ENCODE data around the gene C9orf152. TPM values are rescaled to one million over a fixed set of nuclear protein-coding genes. Genes with fewer than 3 reads are reported as not detected.
A peak's percentile ranks its signal among the peaks of the same experiment; 100 is the strongest.
"Not testable (repeated sequence)": the region's sequence is repeated elsewhere in the genome, so short reads cannot be mapped to it uniquely, and the experiment has no call there.

The C9orf152 gene
- total RNA-seq, 1 donor from 2014 or later = not detected

GRCh38 chr9:110220809-110221208 lies 12.8 kb upstream of the C9orf152 start:
- DNase-seq (ENCODE audit: low spot score) = no peak
- no peak for ATAC-seq

GRCh38 chr9:110217656-110218099 lies 9.7 kb upstream of the C9orf152 start:
- intact Hi-C loops (cut with DNase I) = no loop called here
- DNase-seq (ENCODE audit: low spot score) (no peak), ATAC-seq (no peak)

More at GRCh38 chr9:110220809-110221208, 12.8 kb upstream of the C9orf152 start:
- intact Hi-C loops (cut with DNase I) = no loop called here

GRCh38 chr9:110214586-110215355 lies 6.8 kb upstream of the C9orf152 start:
- DNase-seq (ENCODE audit: low spot score) (no peak), ATAC-seq (no peak)
- intact Hi-C loops (cut with DNase I) = no loop called here

DNA sequence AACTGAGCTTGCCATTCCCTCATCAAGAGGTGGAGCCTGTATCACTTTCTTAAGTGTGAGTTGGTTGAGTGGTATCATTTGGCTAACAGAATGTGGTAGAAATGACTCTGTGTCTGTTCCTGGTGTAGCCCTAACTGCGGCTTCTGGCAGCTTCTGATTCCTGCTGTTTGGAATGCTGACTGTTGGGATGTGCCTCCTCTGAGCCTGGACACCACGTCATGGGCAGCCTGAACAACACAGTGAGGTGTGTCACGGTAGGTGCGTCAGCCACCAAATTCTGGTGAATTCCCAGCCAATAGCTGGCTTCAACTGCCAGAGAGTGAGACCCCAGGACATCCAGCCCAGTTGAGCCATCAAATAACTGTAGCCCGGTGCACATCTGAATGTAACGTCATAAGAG lies 6.1 kb upstream of the C9orf152 start:
- intact Hi-C loops (cut with DNase I) = no loop called here

GRCh38 chr9:110213413-110214044 lies 5.6 kb upstream of the C9orf152 start:
- ATAC-seq = no peak
- DNase-seq (ENCODE audit: low spot score) = no peak
- intact Hi-C loops (cut with DNase I) = no loop called here

More for the DNA sequence above, 6.1 kb upstream of the C9orf152 start:
- DNase-seq (ENCODE audit: low spot score) (no peak), ATAC-seq (no peak)

DNA sequence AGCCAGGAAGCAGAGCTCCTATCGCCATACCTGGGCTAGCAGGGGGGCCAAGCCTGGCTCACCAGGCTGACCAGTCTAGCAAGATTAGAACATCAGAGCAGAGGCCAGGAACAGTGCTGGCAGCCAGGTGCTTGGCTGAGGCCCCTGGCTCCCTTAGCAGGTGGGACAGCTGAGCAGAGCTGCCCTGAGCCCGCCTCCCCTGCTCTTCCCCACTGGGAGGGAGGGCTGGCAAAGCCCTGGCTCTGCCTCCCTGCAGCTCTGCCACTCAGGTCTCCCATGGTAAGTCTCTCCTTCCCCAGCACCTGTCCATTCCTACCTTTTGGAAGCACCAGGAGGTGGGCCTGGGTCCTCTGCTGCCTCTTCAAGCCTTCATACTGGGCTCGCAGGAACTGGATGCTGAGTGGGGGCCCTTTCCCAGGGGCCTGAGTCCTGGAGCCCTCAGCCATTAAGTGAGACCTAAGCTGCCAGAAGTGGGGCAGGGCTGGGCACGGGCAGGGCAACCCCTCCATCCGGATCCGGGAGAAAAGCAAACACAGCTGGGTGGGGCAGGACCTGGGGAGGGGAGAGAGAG lies 803 bp downstream of the C9orf152 start:
- intact Hi-C loops (cut with DNase I) = no loop called here
- DNase-seq (ENCODE audit: low spot score) (no peak), ATAC-seq (no peak)

GRCh38 chr9:110206389-110206788 lies 1.6 kb downstream of the C9orf152 start:
- no peak for ATAC-seq

GRCh38 chr9:110205612-110206011 lies 2.3 kb downstream of the C9orf152 start:
- intact Hi-C loops (cut with DNase I); ATAC-seq; DNase-seq (ENCODE audit: low spot score): not testable (repeated sequence)

More at GRCh38 chr9:110206389-110206788, 1.6 kb downstream of the C9orf152 start:
- intact Hi-C loops (cut with DNase I) = no loop called here
- no peak for DNase-seq (ENCODE audit: low spot score)

DNA sequence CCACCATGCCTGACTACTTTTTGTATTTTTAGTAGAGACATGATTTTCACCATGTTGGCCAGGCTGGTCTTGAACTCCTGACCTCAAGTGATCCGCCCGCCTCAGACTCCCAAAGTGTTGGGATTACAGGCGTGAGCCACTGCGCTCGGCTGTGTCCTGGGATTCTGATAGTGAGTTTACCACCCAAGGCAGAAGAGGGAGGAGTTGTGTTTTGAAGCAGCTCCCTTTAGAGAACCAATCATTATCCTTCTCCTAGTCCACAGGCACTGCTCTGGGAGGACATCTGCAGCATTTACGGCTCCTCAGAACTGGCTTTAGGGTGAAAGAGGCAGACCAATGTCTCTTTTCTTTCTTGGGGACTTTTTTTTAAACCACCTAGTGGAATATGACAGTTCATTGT lies 5.7 kb downstream of the C9orf152 start:
- DNase-seq (ENCODE audit: low spot score) (no peak), ATAC-seq (no peak)
- intact Hi-C loops (cut with DNase I) = no loop called here

DNA sequence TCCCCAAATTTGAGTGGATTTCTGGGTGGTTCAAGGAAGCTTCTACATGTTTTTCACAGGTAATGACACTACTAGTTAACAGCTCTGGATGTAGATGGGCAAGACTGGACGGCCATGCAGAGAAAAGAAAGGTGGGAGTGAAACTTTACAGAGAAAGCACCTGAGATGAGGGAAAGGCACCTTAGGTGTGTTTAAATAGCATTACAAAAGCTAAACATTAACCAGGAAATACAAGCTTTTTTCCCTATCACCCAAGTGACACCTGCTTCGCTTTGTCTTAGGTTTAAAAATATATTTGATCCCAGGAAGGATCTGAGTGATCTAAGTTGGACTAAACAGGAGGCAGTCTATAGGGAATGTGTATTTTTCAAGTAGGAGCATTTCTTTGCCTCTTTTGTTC lies 8.3 kb downstream of the C9orf152 start:
- no peak for ATAC-seq
- intact Hi-C loops (cut with DNase I) = no loop called here

DNA sequence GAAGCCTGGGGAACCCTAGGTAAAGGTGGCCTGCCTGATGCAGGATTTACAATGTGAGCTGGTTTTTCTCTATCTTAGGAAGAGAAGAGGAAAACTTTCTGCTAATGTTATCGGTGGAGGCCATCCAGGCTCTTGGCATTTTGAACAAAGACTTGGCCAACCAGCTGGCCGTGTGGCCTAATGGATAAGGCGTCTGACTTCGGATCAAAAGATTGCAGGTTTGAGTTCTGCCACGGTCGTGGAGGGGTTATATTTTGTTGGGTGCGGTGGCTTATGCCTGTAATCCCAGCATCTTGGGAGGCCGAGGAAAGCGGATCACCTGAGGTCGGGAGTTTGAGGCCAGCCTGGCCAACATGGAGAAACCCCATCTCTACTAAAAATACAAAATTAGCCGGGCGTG lies 9.6 kb downstream of the C9orf152 start:
- ATAC-seq (no peak), DNase-seq (ENCODE audit: low spot score) (peak; percentile 45)
- intact Hi-C loops (cut with DNase I) = no loop called here

More for the DNA sequence above, 8.3 kb downstream of the C9orf152 start:
- no peak for DNase-seq (ENCODE audit: low spot score)

DNA sequence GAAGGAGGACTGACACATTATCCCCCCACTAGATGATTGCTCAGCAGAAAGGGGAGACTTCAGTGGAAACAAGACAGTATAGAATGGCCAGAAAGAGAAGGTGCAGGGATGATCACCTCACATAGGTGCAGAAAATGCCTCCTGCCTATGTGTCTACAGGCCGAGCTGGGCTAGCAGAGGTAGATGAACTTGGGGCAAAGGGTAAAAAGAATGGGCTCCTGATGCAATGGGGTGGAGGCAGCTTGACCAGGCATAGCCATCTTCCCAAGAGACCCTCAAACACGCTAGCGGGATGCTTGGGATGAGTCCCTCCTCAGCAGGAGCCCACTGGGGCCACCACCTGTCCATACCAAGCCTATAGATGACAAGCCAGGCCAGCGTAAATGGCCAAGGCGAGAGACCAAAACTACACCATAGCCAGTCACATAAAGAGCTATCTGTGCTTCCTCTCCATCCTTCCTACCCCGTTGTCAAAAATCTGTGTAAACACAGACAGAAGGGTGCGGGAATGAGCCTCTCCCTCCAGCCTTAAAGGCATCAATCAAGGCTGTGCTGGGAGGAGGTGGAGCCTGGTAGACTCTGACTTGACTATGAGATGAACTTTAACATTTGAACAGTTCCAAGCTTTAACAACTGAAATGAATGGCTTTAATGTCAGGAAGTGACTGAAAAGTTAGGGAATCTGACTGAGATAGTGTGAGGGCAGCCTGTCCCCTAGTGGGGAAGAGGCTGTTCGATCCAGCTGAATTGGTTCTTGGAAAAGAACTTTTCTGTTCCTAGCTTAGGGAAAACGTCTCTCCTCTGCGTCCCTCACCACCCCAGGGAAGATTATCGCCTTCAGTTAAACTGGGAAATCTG lies 10.4 kb downstream of the C9orf152 start:
- intact Hi-C loops (cut with DNase I) = no loop called here
- ATAC-seq = peak; percentile 59
- DNase-seq (ENCODE audit: low spot score) = peak; percentile 46

GRCh38 chr9:110196084-110196499 lies 11.9 kb downstream of the C9orf152 start:
- DNase-seq (ENCODE audit: low spot score); intact Hi-C loops (cut with DNase I); ATAC-seq: not testable (repeated sequence)

GRCh38 chr9:110192531-110193261 lies 15.3 kb downstream of the C9orf152 start:
- ATAC-seq (peak; percentile 85), DNase-seq (ENCODE audit: low spot score) (peak; percentile 55)

DNA sequence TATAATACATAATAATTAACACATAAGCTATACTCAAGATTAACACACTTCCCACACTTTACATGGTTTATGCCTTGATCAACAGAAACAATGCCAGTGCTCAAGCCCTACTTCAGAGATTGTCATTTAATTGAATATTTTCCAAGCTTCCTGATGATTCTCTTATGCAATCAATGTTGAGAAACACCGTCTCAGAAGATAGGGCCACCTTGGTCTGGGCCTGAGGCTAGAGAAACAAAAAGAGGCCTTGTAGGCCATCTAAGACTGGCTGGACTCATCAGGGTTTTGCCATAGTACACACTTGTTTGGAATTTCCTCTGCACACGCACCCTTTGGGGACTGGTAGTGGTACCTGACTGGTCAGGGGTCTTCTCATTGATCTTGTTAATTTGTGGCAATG lies 16.3 kb downstream of the C9orf152 start:
- intact Hi-C loops (cut with DNase I) = no loop called here
- DNase-seq (ENCODE audit: low spot score) = no peak
- no peak for ATAC-seq

More at GRCh38 chr9:110192531-110193261, 15.3 kb downstream of the C9orf152 start:
- intact Hi-C loops (cut with DNase I) = no loop called here

DNA sequence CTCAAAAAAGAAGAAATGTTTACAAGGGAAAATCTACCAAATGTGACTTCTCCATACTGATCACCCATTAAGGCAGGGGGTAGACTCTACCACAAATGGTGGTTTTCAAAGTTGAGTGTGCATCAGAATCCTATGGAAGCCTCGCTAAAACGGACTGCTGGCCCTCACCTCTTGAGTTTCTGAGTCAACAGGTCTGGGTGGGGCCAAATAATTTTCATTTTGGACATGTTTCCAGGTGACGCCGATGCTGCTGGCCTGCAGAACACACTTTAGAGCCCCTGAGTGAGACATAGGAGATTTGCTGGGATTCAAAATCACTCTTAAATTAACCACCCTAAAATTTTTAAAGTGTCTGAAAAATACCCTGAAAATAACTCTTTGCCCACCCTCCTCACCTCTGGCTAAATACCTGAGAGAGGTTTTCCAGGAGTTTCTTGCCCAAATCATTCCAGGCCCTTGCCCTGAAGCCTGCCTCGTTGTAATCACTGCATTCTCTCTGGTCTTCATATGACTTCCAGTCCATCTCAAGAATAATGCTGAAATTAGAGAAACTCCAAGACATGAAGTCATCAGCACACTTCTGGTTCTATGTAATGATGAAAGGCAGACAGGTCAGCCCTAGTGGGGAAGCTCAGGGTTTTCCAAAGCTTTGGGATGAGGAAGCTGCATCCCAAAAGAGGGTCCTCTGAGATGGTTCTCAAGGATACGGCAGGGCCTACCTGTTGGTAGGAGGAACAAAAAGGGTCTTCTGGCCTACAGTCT lies 18.2 kb downstream of the C9orf152 start:
- ATAC-seq (no peak), DNase-seq (ENCODE audit: low spot score) (peak; percentile 10)
- intact Hi-C loops (cut with DNase I) = no loop called here

- peak; percentile 81 for ATAC-seq
- intact Hi-C loops (cut with DNase I) = no loop called here
- peak; percentile 58 for DNase-seq (ENCODE audit: low spot score)
Measured at GRCh38 chr9:110188991-110189390, 19.0 kb downstream of the C9orf152 start.

- ATAC-seq (no peak), DNase-seq (ENCODE audit: low spot score) (peak; percentile 19)
- intact Hi-C loops (cut with DNase I) = no loop called here
Measured at GRCh38 chr9:110188101-110188500, 19.9 kb downstream of the C9orf152 start.
